WERI-Rb-1 (cell line): Measurements from ENCODE around the gene PHEX.
A peak's percentile ranks its signal among the peaks of the same experiment; 100 is the strongest.

ENCODE experiments used
- DNase-seq: peaks from one replicate; pipeline ENCODE4 v3.0.0-alpha.2; 2020
- H3K27ac ChIP-seq: fragments of 250-450 bp; sonication (Bioruptor Pico); 2 replicates; pipeline ENCODE4 v1.5.1; 2020; ENCODE audit warnings: mild to moderate bottlenecking, moderate library complexity
- H3K27me3 ChIP-seq: fragments of 250-450 bp; sonication (Bioruptor Pico); 2 replicates; pipeline ENCODE4 v1.5.1; 2021; ENCODE audit warnings: mild to moderate bottlenecking, low read depth, moderate library complexity; ENCODE audit not compliant: insufficient read depth, severe bottlenecking
- H3K36me3 ChIP-seq: fragments of 250-450 bp; sonication (Bioruptor Pico); 2 replicates; pipeline ENCODE4 v1.5.1; 2020; ENCODE audit warnings: mild to moderate bottlenecking, moderate library complexity
- H3K4me3 ChIP-seq: 2 replicates; pipeline ENCODE4 v1.5.1; 2011; ENCODE audit warnings: low read depth, mild to moderate bottlenecking, control low read depth, low read length
- H3K9me3 ChIP-seq: fragments of 250-450 bp; sonication (Bioruptor Pico); 2 replicates; pipeline ENCODE4 v1.5.1; 2021; ENCODE audit warnings: mild to moderate bottlenecking, moderate library complexity; ENCODE audit not compliant: severe bottlenecking
- TF ChIP-seq, protein P1 (sequence below): IDR thresholded peaks from 2 replicates; pipeline ENCODE4 v1.5.1; 2011; ENCODE audit warnings: low read depth, mild to moderate bottlenecking, control low read depth, inconsistent platforms, low read length

Gene PHEX

DNA sequence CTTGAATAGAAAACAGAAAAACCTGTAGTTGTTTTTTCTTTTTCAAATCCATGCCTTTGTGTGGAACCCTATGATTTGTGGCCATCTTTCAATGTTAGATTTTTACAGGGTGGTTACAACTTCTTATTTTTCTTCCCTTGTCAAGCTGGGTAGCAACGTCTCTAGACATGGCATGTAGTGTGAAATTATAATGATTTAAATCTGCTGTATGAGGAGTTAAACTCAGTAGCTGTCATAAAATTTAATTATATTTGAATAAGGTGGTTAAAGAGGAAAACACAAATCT is 162.5 kb downstream of the PHEX start:
- Histone ChIP-seq H3K9me3 (no peaks in the 10 kb centered on the region), H3K4me3 (no peak overlapping the region), H3K27ac (no peak overlapping the region), H3K36me3 (no peaks in the 10 kb centered on the region), H3K27me3 (no peaks in the 10 kb centered on the region)
- TF ChIP-seq, protein P1, sequence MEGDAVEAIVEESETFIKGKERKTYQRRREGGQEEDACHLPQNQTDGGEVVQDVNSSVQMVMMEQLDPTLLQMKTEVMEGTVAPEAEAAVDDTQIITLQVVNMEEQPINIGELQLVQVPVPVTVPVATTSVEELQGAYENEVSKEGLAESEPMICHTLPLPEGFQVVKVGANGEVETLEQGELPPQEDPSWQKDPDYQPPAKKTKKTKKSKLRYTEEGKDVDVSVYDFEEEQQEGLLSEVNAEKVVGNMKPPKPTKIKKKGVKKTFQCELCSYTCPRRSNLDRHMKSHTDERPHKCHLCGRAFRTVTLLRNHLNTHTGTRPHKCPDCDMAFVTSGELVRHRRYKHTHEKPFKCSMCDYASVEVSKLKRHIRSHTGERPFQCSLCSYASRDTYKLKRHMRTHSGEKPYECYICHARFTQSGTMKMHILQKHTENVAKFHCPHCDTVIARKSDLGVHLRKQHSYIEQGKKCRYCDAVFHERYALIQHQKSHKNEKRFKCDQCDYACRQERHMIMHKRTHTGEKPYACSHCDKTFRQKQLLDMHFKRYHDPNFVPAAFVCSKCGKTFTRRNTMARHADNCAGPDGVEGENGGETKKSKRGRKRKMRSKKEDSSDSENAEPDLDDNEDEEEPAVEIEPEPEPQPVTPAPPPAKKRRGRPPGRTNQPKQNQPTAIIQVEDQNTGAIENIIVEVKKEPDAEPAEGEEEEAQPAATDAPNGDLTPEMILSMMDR = no peak
- DNase-seq = no peak

GRCh38 chrX:22196149-22196548 is 164.0 kb downstream of the PHEX start:
- DNase-seq = no peak
- TF ChIP-seq, protein P1 = no peak
- H3K4me3 ChIP-seq = no peak overlapping the region
- no peaks in the 10 kb centered on the region for H3K9me3 ChIP-seq
- H3K27me3 ChIP-seq = no peaks in the 10 kb centered on the region
- H3K27ac ChIP-seq = no peak overlapping the region
- H3K36me3 ChIP-seq = no peaks in the 10 kb centered on the region

GRCh38 chrX:22202251-22202650 is 170.1 kb downstream of the PHEX start:
- TF ChIP-seq, protein P1 = no peak
- no peak overlapping the region for H3K4me3 ChIP-seq
- no peaks in the 10 kb centered on the region for H3K36me3 ChIP-seq
- H3K27ac ChIP-seq = no peak overlapping the region
- no peaks in the 10 kb centered on the region for H3K27me3 ChIP-seq
- H3K9me3 ChIP-seq = no peaks in the 10 kb centered on the region
- DNase-seq = no peak

- H3K4me3 ChIP-seq = no peak overlapping the region
- TF ChIP-seq, protein P1 = no peak
- no peaks in the 10 kb centered on the region for H3K27me3 ChIP-seq
- peak; percentile 54 for DNase-seq
- H3K36me3 ChIP-seq = no peaks in the 10 kb centered on the region
- H3K9me3 ChIP-seq = no peaks in the 10 kb centered on the region
- peak overlapping the region; percentile 53 for H3K27ac ChIP-seq
Observed at GRCh38 chrX:22203186-22203585, 171.1 kb downstream of the PHEX start.

GRCh38 chrX:22206781-22207180 is 174.7 kb downstream of the PHEX start:
- DNase-seq = no peak
- Histone ChIP-seq H3K4me3 (no peak overlapping the region), H3K9me3 (no peaks in the 10 kb centered on the region), H3K27ac (no peak overlapping the region), H3K27me3 (no peaks in the 10 kb centered on the region), H3K36me3 (no peaks in the 10 kb centered on the region)
- TF ChIP-seq, protein P1 = no peak

DNA sequence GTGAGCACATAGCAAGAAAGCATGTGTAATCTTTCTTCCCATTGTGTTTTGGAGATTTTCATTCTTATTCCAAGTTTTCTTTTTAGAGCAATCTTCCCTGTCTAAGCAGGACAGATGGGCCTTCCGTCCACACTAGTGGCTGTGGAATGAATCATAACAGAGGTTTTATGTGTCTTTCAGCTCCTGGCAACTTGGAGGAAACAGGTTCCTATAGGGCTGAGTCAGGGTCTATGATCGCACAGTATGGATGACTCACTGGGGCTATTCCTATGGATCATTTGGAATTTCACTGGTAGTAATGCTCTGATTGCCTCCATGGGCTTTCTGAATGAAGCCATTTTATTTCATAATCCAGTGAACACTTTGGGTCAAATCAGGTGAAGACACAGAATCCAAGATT is 188.8 kb downstream of the PHEX start:
- H3K27me3 ChIP-seq = peaks cover 7% of the 10 kb centered on the region
- no peak for DNase-seq
- no peaks in the 10 kb centered on the region for H3K9me3 ChIP-seq
- no peak overlapping the region for H3K4me3 ChIP-seq
- TF ChIP-seq, protein P1 = no peak
- no peaks in the 10 kb centered on the region for H3K36me3 ChIP-seq
- H3K27ac ChIP-seq = no peak overlapping the region
